Measurements from ENCODE around the gene MRPS18B. TPM values are rescaled to one million over a fixed set of nuclear protein-coding genes. Genes with fewer than 3 reads are reported as not detected.

The MRPS18B gene
- polyA plus RNA-seq, 1 donor from 2014 or later = 77.7 TPM

- no peaks in the 10 kb centered on the region for H3K9me3 ChIP-seq (ENCODE audit: low read length)
- H3K27ac ChIP-seq (ENCODE audit: low read length) = peak within 1 kb of the TSS; percentile 40
- H3K9me2 ChIP-seq (ENCODE audit: insufficient read depth, low read length) = no peaks in the 10 kb centered on the region
- peaks cover 8% of the 10 kb centered on the region for H3K79me2 ChIP-seq (replicated peaks; ENCODE audit: insufficient read depth, low read length)
- peak within 1 kb of the TSS; percentile 57 for H2AFZ ChIP-seq (ENCODE audit: low read depth, low read length)
- no peaks in the 10 kb centered on the region for H3F3A ChIP-seq (ENCODE audit: insufficient read depth, low read length, poor library complexity, severe bottlenecking)
- H4K20me1 ChIP-seq (ENCODE audit: insufficient read depth) = no peaks in the 10 kb centered on the region
- H3K4me3 ChIP-seq (ENCODE audit: low read length) = peak within 1 kb of the TSS; percentile 92
- TF ChIP-seq TAF1 (IDR thresholded peaks at IDR 0.05; ENCODE audit: low read depth) = no peak
- TF ChIP-seq MXI1 (conservative IDR thresholded peaks at IDR 0.05; ENCODE audit: poor library complexity, severe bottlenecking) = peak; percentile 88
- TF ChIP-seq POLR2AphosphoS5 (IDR thresholded peaks at IDR 0.05) = peak; percentile 27
- TF ChIP-seq EP300 (conservative IDR thresholded peaks at IDR 0.05; ENCODE audit: poor library complexity, severe bottlenecking) = no peak
- TF ChIP-seq RAD21 (conservative IDR thresholded peaks at IDR 0.05) = peak; percentile 49
- peak; percentile 81 for TF ChIP-seq CTCF (IDR thresholded peaks at IDR 0.05; ENCODE audit: poor library complexity, severe bottlenecking)
- TF ChIP-seq SMC3 (conservative IDR thresholded peaks at IDR 0.05; ENCODE audit: poor library complexity) = peak; percentile 59
- peak within 1 kb of the TSS; percentile 46 for H3K4me2 ChIP-seq (ENCODE audit: low read length)
- no peaks in the 10 kb centered on the region for H3K36me3 ChIP-seq (ENCODE audit: insufficient read depth, low read length)
- peak within 1 kb of the TSS; percentile 80 for H3K9ac ChIP-seq (ENCODE audit: low read length)
- H3K27me3 ChIP-seq (ENCODE audit: insufficient read depth, low read depth, low read length) = no peaks in the 10 kb centered on the region
These were observed 55.0 kb downstream of the MRPS18B start, which contains the start of gene DHX16 for GRCh38 chr6:30672445-30673253. TSS of gene DHX16 (minus strand) at chr6:30673006. CDS start at chr6:30672841, 165 bp downstream.

Small RNA genes within 50 kb of the gene (small RNA-seq; reads per million reads assigned to genes)
- gene MIR877 = 4.3 to 18.3 (median 16.9) reads per million in 3 experiments

Other genes with a start within 250 kb of the MRPS18B start
- 0.14 and 0.51 TPM in 2 replicates for gene HLA-E, start 128.3 kb upstream of the MRPS18B start, polyA plus RNA-seq
- gene GNL1, start 61.4 kb upstream of the MRPS18B start, polyA plus RNA-seq = 32.1 and 38.9 TPM in 2 replicates
- gene PRR3, start 60.5 kb upstream of the MRPS18B start, polyA plus RNA-seq = 11.7 and 13.0 TPM in 2 replicates
- 17.6 and 19.5 TPM in 2 replicates for gene ABCF1, start 46.4 kb upstream of the MRPS18B start, polyA plus RNA-seq
- 13.7 and 18.8 TPM in 2 replicates for gene PPP1R10, start 597 bp upstream of the MRPS18B start, polyA plus RNA-seq
- gene ATAT1, start 9.0 kb downstream of the MRPS18B start, polyA plus RNA-seq = 54.9 and 70.4 TPM in 2 replicates
- 8.5 and 12.4 TPM in 2 replicates for gene C6orf136, start 29.3 kb downstream of the MRPS18B start, polyA plus RNA-seq
- gene DHX16, start 55.2 kb downstream of the MRPS18B start, polyA plus RNA-seq = 29.1 and 31.9 TPM in 2 replicates
- 50.6 and 55.1 TPM in 2 replicates for gene PPP1R18, start 68.8 kb downstream of the MRPS18B start, polyA plus RNA-seq
- 7.1 and 7.5 TPM in 2 replicates for gene NRM, start 73.1 kb downstream of the MRPS18B start, polyA plus RNA-seq
- gene MDC1, start 99.4 kb downstream of the MRPS18B start, polyA plus RNA-seq = 4.3 and 8.1 TPM in 2 replicates
- 711 and 792 TPM in 2 replicates for gene TUBB, start 102.5 kb downstream of the MRPS18B start, polyA plus RNA-seq
- 72.7 and 84.7 TPM in 2 replicates for gene FLOT1, start 124.8 kb downstream of the MRPS18B start, polyA plus RNA-seq
- 1.3 and 3.0 TPM in 2 replicates for gene IER3, start 126.7 kb downstream of the MRPS18B start, polyA plus RNA-seq